ENCODE measurements around the gene PKMYT1.
A peak's percentile ranks its signal among the peaks of the same experiment; 100 is the strongest.

The PKMYT1 gene

DNA sequence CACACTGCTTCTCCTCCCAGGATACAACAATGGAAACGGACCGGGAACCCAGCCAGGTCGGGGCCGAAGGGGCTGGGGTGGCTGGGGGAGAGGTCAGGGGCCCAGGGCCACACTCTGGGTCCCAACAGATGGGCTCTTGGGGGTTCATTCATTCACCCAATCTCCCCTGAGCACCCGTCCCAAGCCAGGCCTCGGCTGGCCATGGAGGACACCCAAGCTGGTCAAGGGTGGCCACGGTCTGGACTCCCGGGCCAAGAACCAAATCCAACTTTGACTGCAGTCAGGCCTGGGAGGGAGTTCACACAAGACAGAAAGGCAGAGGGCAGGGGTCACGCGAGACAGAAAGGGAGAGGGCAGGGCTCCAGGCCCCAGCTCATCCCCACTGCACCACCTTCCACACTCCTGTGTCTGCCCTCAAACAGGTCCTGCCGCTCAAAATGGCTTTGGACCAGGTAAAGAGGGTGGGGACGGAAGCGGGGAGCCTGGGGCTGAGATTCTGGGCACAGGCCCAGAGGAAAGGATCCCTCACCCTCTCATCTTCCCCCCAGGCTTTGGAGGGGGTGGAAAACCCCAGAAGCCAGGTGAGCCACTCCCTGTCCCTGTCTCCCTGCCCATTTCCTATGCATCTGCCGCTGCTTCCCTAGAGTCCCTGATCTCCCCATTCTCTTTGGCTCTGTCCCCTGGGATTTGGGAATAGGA, 12.3 kb upstream of the PKMYT1 start:
- DNase-seq, result no peak

- DNase-seq, result no peak
Observed at GRCh38 chr16:2991566-2992261, 11.5 kb upstream of the PKMYT1 start.

DNA sequence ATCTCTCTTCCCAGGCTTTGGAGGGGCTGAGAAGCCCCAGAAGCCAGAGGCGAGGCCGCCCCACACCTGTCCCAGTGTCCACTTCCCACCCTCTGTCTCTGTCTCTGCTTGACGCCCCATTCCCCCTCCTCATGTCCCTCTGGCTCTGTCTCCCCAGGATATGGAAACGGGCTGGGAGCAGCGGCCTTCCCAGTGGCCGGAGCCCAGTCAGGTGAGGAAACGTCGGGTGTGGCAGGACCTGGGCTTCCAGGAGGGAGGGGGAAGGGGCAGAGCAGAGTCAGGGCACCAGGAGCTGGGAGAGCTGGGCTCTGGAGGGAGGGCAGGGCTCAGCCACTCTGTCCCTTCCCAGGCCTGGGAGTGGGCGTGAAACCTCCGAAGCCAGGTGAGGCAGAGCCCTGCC, 10.6 kb upstream of the PKMYT1 start:
- DNase-seq, result no peak

DNA sequence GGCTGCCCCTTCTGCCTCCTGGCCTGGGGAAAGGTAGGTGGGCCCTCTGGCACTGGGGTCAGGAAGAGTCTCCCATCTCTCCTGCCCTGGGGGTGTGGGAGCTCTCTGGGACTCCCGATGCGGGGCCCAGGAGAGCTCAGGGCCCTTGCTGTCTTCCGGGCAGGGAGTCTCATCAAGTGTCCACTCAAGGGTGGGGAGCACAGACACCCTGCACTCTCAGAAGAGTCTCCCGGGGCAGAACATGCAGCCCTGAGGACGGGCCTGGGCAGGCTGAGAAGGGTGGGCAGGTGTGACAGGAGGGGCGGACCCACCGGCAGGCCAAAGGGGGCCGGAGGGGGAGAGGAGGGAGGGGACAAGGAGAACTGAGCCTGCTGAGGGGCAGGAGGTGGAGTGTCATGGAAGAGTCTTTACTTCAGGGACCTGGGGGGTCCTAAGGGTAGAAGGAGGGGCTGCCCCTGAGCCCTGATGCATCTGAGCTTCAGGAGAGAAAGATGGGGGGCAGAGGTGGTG, 8.4 kb upstream of the PKMYT1 start:
- no peak for DNase-seq

DNA sequence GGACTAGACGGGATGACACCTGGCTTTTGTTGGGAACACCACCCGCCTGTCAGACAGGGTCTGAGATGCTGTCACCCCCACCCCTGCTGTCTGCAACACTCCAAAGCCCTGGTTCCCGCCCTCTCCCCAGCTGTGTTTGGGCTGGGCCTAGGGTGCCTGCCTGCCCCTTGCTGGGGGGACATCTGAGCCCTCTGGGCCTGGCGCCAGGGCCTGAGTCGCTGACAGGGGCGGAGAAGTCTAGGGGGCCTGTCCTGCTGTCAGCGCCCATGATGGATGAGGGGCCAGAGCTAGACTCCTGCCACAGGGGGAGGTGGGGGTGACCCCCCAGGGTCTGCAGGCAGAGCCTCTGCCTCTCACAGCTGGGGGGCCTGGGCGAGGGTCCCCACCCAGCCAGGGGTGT, 7.6 kb upstream of the PKMYT1 start:
- DNase-seq, result no peak

DNA sequence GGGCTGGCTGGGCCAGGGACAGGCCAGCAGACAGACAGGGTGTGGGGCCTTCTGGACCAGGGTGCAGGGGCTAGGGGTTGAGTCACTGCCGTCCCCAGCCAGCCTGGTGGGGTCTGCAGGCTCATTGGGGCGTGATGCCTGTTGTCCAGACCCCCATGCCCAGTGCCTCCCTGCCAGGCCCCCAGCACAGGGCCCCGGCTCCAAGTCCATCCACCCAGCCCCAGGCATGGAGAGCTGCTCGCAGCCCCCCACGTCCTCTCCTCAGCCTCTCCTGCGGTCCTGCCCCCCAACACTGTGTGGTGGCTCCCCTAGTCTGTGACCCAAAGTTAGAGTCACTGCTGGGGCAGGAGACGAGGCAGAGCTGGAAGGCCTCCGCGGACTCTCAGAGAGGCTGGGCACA, 7.0 kb upstream of the PKMYT1 start:
- DNase-seq, result no peak

- no peak for DNase-seq
Observed at GRCh38 chr16:2986623-2987188, 6.5 kb upstream of the PKMYT1 start.

DNA sequence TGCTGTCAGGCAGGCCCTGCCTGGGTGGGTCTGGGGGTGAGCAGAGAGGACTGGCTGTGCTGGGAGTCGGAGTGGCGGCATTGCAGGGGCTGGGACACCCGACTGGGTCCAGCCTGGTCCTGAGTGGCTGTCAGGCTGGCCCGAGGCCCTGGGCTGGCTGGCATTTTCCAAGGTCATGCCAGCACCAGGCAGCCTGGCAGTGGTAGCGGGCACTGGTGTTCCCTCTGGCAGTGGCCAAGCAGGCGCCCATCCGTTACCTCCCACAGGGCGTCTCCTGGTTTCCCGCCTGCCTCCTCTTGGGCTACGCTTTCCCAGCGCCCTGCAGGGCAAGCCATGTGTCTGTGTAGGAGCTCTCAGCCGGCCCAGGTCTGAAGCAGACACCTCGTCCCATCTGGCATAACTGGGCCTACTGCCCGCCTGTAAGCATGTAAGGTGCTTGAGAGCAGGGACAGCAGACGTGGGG, 5.7 kb upstream of the PKMYT1 start:
- no peak for DNase-seq

DNA sequence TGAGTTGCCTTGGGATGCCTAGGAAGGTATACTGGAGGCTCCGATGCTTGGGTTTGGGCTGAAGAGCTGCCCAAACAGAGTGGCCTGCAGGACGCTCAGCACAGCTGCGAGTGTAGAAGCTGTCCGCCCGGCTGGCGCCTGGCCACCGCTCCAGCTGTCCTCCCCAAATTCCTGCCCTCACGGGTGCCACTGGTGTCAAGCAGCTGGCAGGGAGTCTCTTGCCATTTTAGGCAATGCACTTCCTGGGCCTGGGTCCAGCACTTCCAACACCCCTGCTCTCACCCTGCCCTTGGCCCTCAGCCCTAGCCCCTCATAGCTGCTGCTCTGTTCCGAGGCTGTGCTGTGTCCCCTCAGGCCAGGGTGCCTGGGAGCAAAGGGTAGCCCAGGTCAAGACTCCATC, 5.2 kb upstream of the PKMYT1 start:
- no peak for DNase-seq

DNA sequence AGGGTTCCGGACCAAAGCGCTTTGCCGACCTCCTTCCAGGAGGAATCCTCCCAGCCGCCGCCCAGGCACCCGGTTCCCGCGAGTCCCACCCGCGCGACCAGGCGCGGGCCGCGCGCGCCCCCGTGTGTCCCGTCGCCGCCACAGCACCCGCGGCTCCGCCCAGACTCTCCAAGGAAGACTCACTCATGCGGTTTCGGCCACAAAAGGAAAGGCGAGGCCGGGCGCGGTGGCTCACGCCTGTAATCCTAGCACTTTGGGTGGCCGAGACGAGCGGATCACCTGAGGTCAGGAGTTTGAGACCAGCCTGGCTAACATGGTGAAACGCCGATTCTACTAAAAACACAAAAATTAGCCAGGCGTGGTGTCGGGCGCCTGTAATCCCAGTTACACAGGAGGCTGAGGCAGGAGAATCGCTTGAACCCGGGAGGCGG, 3.5 kb upstream of the PKMYT1 start:
- peak; percentile 71 for DNase-seq

DNA sequence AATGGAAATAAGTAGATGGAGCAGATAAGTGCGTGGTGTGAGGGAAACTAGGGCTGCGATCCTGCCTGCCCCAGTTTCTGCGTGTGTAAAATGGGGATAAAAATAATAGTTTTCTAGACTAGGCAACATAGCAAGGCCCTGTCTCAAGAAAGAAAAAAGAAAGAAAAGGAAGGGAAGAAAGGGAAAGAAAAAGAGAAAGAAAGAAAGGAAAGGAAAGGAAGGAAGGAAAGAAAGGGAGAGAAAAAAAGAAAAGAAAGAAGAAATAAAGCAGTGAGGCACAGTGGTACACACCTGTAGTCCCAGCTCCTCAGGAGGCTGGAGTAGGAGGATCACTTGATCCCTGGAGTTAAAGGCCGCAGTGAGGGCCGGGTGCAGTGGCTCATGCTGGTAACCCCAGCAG, 2.2 kb upstream of the PKMYT1 start:
- no peak for DNase-seq

DNA sequence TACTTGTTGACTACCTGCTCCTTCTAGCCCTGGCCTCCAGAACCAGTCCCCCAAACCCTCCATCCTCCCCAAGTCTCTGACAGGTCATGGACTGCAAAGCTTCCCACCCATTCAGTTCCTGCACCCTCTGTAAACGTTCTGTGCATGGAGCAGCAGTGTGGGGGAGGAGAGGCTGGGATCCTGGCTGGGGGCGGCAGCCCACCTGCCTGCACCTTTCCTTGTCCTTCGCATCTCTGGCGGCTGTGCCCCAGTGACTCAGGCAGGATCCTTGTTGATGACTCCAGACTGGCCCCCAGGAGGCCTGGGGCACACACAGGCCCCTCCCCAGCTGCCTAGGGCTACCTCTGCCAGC, 1.6 kb upstream of the PKMYT1 start:
- no peak for DNase-seq

DNA sequence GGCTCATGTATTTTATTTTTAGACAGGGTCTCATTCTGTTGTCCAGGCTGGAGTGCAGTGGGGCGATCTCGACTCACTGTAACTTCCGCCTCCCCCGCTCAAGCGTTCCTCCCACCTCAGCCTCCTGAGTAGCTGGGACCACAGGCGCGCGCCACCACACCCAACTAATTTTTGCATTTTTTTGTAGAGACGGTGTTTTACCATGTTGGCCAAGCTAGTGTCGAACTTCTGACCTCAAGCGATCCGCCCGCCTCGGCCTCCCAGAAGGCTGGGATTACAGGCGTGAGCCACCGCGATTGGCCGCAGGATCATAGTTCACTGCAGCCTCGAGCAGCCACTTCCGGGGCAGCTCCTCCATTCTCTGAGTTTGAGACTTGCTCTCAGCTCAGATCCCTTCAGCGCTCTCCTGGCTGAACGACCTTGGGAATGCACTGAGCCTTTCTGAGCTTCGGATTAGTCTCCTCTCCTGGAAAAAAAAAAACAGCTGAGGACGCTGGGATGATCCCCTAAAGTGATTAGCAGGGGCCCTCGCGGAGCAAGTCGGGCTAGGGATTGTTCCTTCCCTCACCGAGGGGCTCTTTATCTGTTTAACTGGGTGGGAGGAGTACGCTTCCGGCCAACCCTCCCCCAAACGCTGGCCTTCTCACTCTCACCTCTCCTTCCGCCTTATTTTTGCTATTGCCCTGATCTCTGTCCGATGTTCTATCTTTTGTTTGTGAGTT, 1.1 kb upstream of the PKMYT1 start:
- no peak for DNase-seq

DNA sequence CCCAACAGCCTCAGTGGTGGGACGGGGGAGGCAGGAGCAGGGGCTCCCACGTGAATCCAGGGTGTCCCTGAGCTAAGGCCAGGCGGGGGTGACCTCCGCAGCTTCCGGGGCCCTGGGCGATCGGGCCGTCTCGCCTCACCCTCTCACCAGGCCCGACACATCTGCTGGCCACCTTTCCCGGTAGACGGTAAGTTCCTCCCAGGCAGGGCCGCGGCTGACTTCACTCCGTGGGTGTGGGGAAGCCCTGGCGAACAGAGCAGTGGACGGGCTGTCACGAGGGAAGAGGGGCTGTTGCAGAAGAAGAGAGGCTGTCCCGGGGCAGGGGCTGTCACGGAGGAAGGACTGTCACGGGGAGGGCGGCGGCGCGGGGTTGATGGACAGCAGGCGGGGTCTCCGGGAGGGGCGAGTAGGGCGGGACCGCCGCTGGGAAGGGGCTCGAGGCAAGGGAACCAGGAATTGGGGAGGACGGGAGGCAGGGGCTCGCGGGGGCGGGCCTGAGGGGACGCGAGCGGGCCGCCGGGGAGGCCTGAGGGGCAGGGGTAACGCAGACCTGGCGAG, 498 bp downstream of the PKMYT1 start:
- DNase-seq, result no peak

- no peak for DNase-seq
Observed at GRCh38 chr16:2977440-2977839, 2.8 kb downstream of the PKMYT1 start.

DNA sequence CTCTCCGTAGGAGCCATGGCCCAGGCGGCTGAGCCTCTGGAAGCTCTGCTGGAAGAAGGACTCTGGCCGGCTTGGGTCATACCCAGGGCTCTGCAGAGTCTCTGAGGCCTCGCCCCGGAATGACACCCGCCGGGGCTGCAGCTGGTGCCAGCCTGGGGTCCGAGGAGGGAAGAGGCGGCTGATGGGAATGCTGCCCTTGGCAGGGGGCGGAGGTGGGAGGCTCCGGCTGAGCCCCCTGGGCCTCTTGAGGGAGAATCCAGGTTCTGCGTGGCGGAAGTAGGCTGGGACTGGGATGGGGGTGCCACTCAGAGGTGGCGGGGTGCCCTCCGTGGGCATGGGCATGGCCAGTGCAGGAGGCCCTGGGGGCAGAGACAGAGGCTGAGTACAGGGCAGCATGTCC, 3.6 kb downstream of the PKMYT1 start:
- no peak for DNase-seq

GRCh38 chr16:2976201-2976600, 4.0 kb downstream of the PKMYT1 start:
- no peak for DNase-seq

- no peak for DNase-seq
Observed at GRCh38 chr16:2975161-2975795, 5.0 kb downstream of the PKMYT1 start.

DNA sequence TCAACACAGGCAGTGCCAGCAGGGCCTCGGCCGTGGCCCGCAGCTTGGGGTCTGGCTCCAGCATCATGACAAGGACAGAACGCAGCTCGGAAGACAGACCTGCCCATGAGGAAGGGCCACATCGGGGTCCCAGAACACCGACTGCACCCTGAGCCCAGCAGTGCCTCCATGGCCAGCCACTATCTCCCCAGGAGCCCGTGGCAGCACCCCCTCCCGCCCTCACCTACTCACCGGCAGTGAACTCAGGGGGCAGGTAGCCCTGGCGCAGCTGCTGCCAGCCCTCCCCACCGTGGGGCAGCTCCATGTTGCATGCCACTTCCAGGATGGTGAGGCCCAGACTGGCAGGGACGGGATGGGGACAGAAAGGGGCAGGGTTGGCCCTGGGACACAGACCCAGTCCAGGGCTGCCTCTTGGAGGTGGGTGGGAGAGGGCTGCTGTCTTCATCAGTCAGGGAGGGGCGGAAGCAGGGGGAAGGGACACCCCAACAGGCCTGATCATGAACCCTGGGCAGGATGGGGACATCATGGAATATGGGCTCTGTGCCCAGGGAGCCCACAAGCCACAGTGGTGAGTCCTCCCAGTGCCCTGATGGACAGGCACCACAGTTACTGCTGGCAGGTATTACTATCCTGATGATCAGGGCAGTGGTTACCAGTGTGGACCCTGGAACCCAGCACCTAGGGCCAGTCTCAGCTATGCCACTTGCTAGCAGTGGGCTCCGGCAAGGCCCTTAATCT, 5.8 kb downstream of the PKMYT1 start:
- no peak for DNase-seq

DNA sequence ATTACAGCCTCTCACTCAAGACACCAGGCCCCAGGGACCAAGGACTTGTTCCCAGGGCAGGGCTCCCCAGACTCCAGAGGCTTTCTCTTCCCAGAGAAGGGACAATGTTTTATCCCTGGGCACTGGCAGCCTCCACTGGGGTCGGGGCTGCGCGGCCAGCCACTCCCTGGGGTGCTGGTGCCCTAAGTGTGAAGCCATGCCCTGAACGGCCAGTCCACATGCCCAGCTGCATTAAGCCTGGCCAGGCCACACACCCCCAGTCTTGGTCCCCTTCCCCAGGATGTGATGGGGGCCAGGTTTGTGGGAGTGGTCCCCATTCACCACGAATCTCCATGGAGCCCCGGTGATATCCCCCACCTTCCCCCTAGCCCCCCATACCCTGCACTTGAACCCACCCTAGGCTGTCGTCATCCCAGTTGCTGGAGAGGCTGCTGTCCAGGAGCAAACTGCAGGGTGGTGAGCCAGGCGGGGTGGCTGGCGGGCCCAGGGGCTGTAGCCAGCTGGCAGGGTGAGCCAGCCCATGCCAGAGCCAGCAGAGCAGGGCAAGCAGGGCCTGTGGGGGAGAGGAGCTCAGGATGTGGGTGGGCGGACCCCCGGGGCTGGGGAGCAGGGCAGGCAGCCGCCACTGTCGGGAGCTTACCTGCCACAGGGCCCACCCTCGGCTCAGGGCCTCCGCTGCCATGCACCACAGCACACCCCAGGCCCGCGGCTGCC, 6.5 kb downstream of the PKMYT1 start:
- no peak for DNase-seq

DNA sequence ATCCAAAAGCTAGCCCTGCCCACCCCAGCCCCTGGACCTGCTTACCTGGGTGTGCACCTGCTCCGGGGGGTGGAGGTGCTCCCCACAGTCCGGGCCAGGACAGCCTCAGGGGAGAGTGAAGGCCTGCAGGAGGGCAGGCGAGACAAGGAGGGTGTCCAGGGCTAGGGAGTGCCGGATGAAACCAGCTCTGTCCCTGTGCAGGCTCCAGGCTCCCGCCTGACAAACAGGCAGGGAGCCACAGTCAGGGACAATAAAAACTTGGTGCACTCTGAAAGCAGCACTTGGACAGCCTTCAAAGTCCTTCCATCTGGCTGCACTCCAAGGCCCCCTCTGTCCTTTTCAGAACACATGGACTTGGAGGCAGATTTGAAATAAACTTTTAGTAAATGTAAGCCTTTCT, 7.2 kb downstream of the PKMYT1 start:
- DNase-seq, result no peak

Measured in stimulated activated CD4-positive, alpha-beta T cell treated with anti-CD3 and anti-CD28 coated beads, Interleukin-12 subunit alpha, Interleukin-12 subunit beta, amount 100 ng/mL, for 4 hours (primary cell).